Duodenal mucosa (tissue), 2 donors: ENCODE data around the gene SLC25A30.

Source experiments
- H3K27ac ChIP-seq: one replicate; pipeline ENCODE4 v1.7.0; 2013; ENCODE audit warnings: low read depth, low read length
- H3K27me3 ChIP-seq, 2 donors: one replicate each; pipeline ENCODE4 v1.7.0; 2013; ENCODE audit warnings: low read length in 2 of 2, control low read depth in 1 of 2; ENCODE audit not compliant: insufficient read depth in 2 of 2, control insufficient read depth in 1 of 2
- H3K36me3 ChIP-seq, 2 donors: one replicate each; pipeline ENCODE4 v1.7.0; 2013; ENCODE audit warnings: low read length in 2 of 2, control low read depth in 1 of 2; ENCODE audit not compliant: insufficient read depth in 2 of 2, control insufficient read depth in 1 of 2
- H3K4me1 ChIP-seq, 2 donors: one replicate each; pipeline ENCODE4 v1.7.0; 2013; ENCODE audit warnings: low read length in 2 of 2, control low read depth in 1 of 2; ENCODE audit not compliant: insufficient read depth in 2 of 2, control insufficient read depth in 1 of 2
- H3K4me3 ChIP-seq, 2 donors: one replicate each; pipeline ENCODE4 v1.7.0; 2013; ENCODE audit warnings: low read length in 2 of 2, low read depth in 1 of 2
- H3K9ac ChIP-seq, 2 donors: one replicate each; pipeline ENCODE4 v1.7.0; 2013; ENCODE audit warnings: low read length in 2 of 2, low read depth in 1 of 2
- H3K9me3 ChIP-seq, 2 donors: one replicate each; pipeline ENCODE4 v1.7.0; 2013; ENCODE audit warnings: low read length in 2 of 2, control low read depth in 1 of 2; ENCODE audit not compliant: control insufficient read depth in 1 of 2

SLC25A30 gene, protein sequence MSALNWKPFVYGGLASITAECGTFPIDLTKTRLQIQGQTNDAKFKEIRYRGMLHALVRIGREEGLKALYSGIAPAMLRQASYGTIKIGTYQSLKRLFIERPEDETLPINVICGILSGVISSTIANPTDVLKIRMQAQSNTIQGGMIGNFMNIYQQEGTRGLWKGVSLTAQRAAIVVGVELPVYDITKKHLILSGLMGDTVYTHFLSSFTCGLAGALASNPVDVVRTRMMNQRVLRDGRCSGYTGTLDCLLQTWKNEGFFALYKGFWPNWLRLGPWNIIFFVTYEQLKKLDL

DNA sequence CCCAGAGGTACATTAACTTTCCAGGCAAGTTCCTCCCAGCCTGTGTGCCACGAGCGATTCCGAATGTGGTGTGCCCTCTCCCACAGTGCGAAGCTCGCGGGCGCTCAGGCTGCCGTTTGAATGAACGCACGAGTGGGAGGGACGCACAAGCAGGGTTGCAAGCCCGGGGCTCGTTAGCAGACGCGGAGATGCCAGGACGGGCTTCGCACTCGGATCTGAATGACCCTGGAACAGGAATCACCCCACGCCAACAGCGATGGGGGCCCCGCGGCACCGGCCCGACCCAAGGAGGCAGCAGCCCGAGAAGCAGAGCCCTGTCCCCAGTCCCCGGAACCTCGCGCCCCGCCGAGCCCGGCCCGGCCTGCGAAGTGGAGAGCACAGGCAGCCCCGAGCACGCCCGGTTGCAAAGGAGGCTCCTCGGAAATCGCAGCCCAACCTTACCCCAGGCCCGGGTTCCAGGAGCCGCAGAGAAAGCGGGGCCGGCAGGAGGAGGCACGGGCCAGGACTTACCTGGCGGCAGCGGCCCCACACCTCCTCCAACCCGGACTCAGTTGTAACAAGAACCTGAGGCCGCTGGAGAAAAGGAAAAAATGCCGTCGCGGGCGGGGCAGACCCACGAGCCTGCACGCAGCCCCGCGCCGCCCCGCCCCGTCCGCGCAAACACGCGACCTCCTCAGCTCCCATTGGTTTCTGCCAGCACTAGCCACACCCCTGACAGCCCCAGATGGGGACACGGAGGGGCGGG lies at the start of gene SLC25A30:
TSS of gene SLC25A30 (minus strand) at position 584 of the 745 bp plus-strand sequence. CDS start 6,948 bp downstream, outside the sequence.
- no peaks in the 10 kb centered on the region for H3K27me3 ChIP-seq
- H3K9ac ChIP-seq, result peak within 1 kb of the TSS; percentile 65 to 83
- H3K9me3 ChIP-seq, result no peaks in the 10 kb centered on the region
- H3K4me3 ChIP-seq, result peak within 1 kb of the TSS; percentile 73 to 98
- H3K4me1 ChIP-seq, result peaks cover 20 to 23% of the 10 kb centered on the region in 2 donors
- H3K27ac ChIP-seq, result peak within 1 kb of the TSS; percentile 90
- no peaks in the 10 kb centered on the region for H3K36me3 ChIP-seq

DNA sequence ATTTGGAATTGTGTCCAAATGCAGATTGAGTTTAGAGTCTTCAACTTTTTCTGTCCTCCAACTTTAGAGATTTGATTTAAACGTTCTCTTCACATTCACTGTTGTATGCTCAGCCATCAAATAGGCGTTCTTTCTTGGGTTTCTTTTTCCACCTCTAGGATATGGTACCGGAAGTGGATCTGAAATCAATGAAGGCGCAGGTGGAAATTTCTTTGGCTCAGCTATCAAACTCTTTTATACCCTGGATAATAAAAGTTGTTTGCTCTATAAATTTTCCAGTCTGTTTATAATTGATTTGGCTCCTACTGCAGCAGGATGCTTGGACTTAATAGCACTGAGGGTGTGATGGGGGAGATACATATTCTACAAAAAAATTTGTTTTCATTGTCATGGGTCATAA lies 48.2 kb upstream of the SLC25A30 start:
- H3K4me1 ChIP-seq, result peaks cover 29 to 35% of the 10 kb centered on the region in 2 donors
- peak overlapping the region; percentile 88 to 98 for H3K4me3 ChIP-seq
- H3K9me3 ChIP-seq, result no peaks in the 10 kb centered on the region
- H3K27ac ChIP-seq, result no peak overlapping the region
- H3K9ac ChIP-seq, result peak overlapping the region; percentile 92 to 94
- peaks cover 0 to 3% of the 10 kb centered on the region in 2 donors for H3K36me3 ChIP-seq
- no peaks in the 10 kb centered on the region for H3K27me3 ChIP-seq

GRCh38 chr13:45464687-45465453 lies 46.7 kb upstream of the SLC25A30 start, which contains the start of gene COG3:
Gene COG3 (plus strand): TSS chr13:45464939. CDS start chr13:45465037, 98 bp downstream.
- peak within 1 kb of the TSS; percentile 88 to 98 for H3K4me3 ChIP-seq
- no peaks in the 10 kb centered on the region for H3K9me3 ChIP-seq
- H3K4me1 ChIP-seq, result peaks cover 29 to 35% of the 10 kb centered on the region in 2 donors
- peaks cover 0 to 3% of the 10 kb centered on the region in 2 donors for H3K36me3 ChIP-seq
- H3K27me3 ChIP-seq, result no peaks in the 10 kb centered on the region
- peak within 1 kb of the TSS; percentile 97 for H3K27ac ChIP-seq
- peak within 1 kb of the TSS; percentile 92 to 94 for H3K9ac ChIP-seq

DNA sequence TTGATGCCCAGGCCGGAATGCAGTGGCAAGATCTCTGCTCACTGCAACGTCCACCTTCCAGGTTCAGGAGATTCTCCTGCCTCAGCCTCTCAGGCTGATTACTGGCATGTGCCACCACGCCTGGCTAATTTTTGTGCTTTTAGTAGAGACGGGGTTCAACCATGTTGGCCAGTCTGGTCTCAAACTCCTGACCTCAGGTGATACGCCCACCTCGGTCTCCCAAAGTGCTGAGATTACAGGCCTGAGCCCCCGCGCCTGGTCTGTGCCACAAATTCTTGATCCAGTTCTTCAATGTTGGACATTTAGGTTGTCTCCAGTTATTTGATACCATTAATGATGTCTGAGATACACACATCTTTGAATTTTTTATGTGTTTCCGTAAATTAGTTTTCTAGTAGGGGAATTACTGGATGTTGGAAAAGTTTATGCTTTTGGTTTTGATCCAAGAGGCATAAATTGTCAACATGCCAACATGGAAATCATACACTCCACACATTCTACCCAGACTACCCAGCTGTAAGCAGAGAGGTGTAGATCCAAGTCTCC lies 46.0 kb upstream of the SLC25A30 start:
- Histone ChIP-seq H3K4me1 (peaks cover 29 to 35% of the 10 kb centered on the region in 2 donors), H3K27ac (peak overlapping the region; percentile 53), H3K4me3 (peak overlapping the region; percentile 88 to 98), H3K36me3 (peaks cover 0 to 3% of the 10 kb centered on the region in 2 donors), H3K9me3 (no peaks in the 10 kb centered on the region), H3K27me3 (no peaks in the 10 kb centered on the region), H3K9ac (peak overlapping the region; percentile 7 to 92)

- Histone ChIP-seq H3K4me3 (peak overlapping the region in 1 of 2 donors; percentile 8), H3K4me1 (no peaks in the 10 kb centered on the region), H3K27me3 (no peaks in the 10 kb centered on the region), H3K27ac (no peak overlapping the region), H3K9me3 (peaks cover 0 to 7% of the 10 kb centered on the region in 2 donors), H3K36me3 (no peaks in the 10 kb centered on the region), H3K9ac (no peak overlapping the region)
Measured at GRCh38 chr13:45456196-45456972, 38.2 kb upstream of the SLC25A30 start.

DNA sequence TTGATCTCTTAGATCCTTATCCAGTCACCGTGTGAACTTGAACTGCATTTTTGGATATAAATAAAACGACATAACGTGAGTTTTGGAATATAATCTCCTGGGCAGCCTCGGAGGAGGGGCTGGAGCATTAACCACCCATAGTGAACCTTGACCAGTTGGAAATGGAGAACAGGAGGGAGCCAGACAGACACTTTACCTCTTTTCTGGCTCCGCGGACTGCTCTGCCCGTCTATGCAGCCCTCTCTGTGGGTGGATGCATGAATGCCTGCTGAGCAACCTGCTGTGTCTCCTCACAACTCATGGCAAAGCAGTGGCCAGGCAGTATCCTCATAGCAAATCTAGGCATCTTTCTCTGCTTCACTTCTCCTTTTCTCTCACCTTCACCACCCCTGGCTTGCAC lies 36.0 kb upstream of the SLC25A30 start:
- no peaks in the 10 kb centered on the region for H3K36me3 ChIP-seq
- no peak overlapping the region for H3K27ac ChIP-seq
- no peaks in the 10 kb centered on the region for H3K4me1 ChIP-seq
- H3K9ac ChIP-seq, result no peak overlapping the region
- no peak overlapping the region for H3K4me3 ChIP-seq
- no peaks in the 10 kb centered on the region for H3K27me3 ChIP-seq
- peaks cover 0 to 7% of the 10 kb centered on the region in 2 donors for H3K9me3 ChIP-seq

DNA sequence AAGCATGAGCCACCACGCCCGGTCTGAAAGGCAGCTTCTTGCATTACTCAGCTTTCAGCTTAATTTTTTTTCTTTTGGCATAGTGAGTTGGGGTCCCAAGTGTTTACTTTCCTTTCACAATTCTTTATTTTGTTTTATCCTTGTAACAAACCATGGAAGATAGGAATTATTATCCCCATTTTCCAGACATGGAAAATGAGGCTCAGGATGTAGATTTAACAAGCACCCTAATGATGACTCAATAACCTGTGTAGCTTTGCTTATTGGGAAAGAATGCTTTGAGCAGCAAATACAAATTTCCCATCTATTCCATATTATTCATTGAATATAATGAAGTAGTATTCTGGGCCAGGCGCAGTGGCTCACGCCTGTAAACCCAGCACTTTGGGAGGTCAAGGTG lies 33.1 kb upstream of the SLC25A30 start:
- Histone ChIP-seq H3K27ac (no peak overlapping the region), H3K36me3 (no peaks in the 10 kb centered on the region), H3K4me1 (peaks cover 3% of the 10 kb centered on the region in 2 donors), H3K9me3 (no peaks in the 10 kb centered on the region), H3K9ac (no peak overlapping the region), H3K4me3 (no peak overlapping the region), H3K27me3 (no peaks in the 10 kb centered on the region)

DNA sequence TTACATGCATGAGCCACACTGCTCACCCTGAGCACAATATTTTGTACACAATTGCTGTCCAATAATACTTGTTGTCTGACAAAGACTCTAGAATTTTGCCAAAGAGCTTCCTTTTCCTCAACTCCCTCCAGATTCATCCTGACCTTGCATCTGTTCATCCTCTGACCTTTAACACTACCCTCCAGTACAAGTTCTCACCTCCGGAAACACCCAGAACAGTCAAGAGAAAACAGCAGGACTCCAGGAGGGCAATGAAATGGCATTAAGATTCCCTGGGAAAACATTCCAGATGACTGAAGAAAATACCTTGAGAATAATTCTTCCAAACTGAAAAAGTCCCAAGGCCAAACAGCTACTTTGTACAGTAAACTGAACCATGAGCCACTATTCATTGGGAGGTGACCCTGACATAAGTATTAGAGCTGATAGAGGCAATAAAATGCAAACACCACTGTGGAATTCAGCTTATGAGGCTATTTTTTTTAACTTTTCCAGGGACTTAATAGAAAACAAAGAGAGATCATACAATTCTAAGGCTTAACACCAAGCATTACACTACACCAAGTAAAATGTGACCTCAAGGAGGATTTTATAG lies 30.9 kb upstream of the SLC25A30 start:
- no peaks in the 10 kb centered on the region for H3K9me3 ChIP-seq
- H3K4me1 ChIP-seq, result peaks cover 3% of the 10 kb centered on the region in 2 donors
- H3K36me3 ChIP-seq, result no peaks in the 10 kb centered on the region
- no peak overlapping the region for H3K27ac ChIP-seq
- H3K9ac ChIP-seq, result no peak overlapping the region
- H3K4me3 ChIP-seq, result no peak overlapping the region
- H3K27me3 ChIP-seq, result no peaks in the 10 kb centered on the region

- H3K27me3 ChIP-seq, result no peaks in the 10 kb centered on the region
- no peaks in the 10 kb centered on the region for H3K9me3 ChIP-seq
- no peak overlapping the region for H3K4me3 ChIP-seq
- no peak overlapping the region for H3K9ac ChIP-seq
- peaks cover 3% of the 10 kb centered on the region in 2 donors for H3K4me1 ChIP-seq
- no peak overlapping the region for H3K27ac ChIP-seq
- H3K36me3 ChIP-seq, result no peaks in the 10 kb centered on the region
Measured at GRCh38 chr13:45447050-45447661, 29.0 kb upstream of the SLC25A30 start.
